Parathyroid adenoma (tissue), 2 donors: ENCODE data around the gene EMP2.

Source experiments
- H2AFZ ChIP-seq: fragments of 300-600 bp; sonication (generic); one replicate; pipeline ENCODE4 v1.7.0; 2017; ENCODE audit warnings: antibody characterized with exemption, mild to moderate bottlenecking
- H3K27ac ChIP-seq: fragments of 300-600 bp; sonication (generic); one replicate; pipeline ENCODE4 v1.7.0; 2017
- H3K27me3 ChIP-seq: fragments of 300-600 bp; sonication (generic); one replicate; pipeline ENCODE4 v1.7.0; 2017; ENCODE audit warnings: low read length; ENCODE audit not compliant: control insufficient read depth, insufficient read depth
- H3K36me3 ChIP-seq: fragments of 300-600 bp; sonication (generic); one replicate; pipeline ENCODE4 v1.7.0; 2017; ENCODE audit warnings: low read length; ENCODE audit not compliant: control insufficient read depth, insufficient read depth
- H3K4me1 ChIP-seq: fragments of 300-600 bp; sonication (generic); one replicate; pipeline ENCODE4 v1.7.0; 2017; ENCODE audit warnings: control low read depth
- H3K4me2 ChIP-seq: fragments of 300-600 bp; sonication (generic); one replicate; pipeline ENCODE4 v1.7.0; 2017; ENCODE audit warnings: low read length
- H3K4me3 ChIP-seq: fragments of 300-600 bp; sonication (generic); one replicate; pipeline ENCODE4 v1.7.0; 2017; ENCODE audit warnings: low read depth, low read length
- H3K79me2 ChIP-seq: fragments of 300-600 bp; sonication (generic); one replicate; pipeline ENCODE4 v1.7.0; 2017; ENCODE audit warnings: control low read depth
- H3K9ac ChIP-seq: fragments of 300-600 bp; sonication (generic); one replicate; pipeline ENCODE4 v1.7.0; 2017; ENCODE audit warnings: mild to moderate bottlenecking
- H3K9me3 ChIP-seq: fragments of 300-600 bp; sonication (generic); one replicate; pipeline ENCODE4 v1.7.0; 2017; ENCODE audit warnings: low read length; ENCODE audit not compliant: control insufficient read depth
- TF ChIP-seq, protein P1 (sequence below): fragments of 300-600 bp; sonication (generic); IDR thresholded peaks from one replicate; pipeline ENCODE4 v1.7.0; 2017; ENCODE audit warnings: antibody characterized with exemption, mild to moderate bottlenecking
- donor health status: primary hyperparathyroidism.

Gene EMP2

DNA sequence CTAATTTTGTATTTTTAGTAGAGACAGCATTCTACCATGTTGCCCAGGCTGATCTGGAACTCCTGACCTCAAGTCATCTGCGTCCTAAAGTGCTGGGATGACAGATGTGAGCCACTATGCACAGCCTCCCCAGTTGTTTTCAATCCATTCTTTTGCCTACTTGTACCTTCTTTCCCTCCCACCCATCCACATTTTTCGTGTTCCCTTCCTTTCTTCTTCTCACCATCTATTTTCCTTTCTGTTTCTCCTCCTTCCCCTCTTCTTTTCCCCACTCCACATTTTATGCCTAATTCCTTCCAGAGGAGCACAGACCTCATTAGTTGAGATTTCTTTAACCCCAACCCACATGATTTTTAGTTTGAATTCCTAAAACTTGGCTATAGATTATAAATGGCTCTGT lies 100.2 kb downstream of the EMP2 start:
- TF ChIP-seq, protein P1, sequence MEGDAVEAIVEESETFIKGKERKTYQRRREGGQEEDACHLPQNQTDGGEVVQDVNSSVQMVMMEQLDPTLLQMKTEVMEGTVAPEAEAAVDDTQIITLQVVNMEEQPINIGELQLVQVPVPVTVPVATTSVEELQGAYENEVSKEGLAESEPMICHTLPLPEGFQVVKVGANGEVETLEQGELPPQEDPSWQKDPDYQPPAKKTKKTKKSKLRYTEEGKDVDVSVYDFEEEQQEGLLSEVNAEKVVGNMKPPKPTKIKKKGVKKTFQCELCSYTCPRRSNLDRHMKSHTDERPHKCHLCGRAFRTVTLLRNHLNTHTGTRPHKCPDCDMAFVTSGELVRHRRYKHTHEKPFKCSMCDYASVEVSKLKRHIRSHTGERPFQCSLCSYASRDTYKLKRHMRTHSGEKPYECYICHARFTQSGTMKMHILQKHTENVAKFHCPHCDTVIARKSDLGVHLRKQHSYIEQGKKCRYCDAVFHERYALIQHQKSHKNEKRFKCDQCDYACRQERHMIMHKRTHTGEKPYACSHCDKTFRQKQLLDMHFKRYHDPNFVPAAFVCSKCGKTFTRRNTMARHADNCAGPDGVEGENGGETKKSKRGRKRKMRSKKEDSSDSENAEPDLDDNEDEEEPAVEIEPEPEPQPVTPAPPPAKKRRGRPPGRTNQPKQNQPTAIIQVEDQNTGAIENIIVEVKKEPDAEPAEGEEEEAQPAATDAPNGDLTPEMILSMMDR = no peak
- Histone ChIP-seq H3K27ac (no peak overlapping the region), H3K27me3 (no peaks in the 10 kb centered on the region)

More for the DNA sequence above, 100.2 kb downstream of the EMP2 start:
- H3K9me3 ChIP-seq = no peaks in the 10 kb centered on the region
- H3K36me3 ChIP-seq = no peaks in the 10 kb centered on the region
- no peak overlapping the region for H3K9ac ChIP-seq
- no peak overlapping the region for H3K4me2 ChIP-seq
- H3K4me3 ChIP-seq = no peak overlapping the region
- no peaks in the 10 kb centered on the region for H3K79me2 ChIP-seq
- no peaks in the 10 kb centered on the region for H3K4me1 ChIP-seq
- H2AFZ ChIP-seq = no peak overlapping the region
